ENCODE measurements around the gene MOB2.

MOB2 gene

DNA sequence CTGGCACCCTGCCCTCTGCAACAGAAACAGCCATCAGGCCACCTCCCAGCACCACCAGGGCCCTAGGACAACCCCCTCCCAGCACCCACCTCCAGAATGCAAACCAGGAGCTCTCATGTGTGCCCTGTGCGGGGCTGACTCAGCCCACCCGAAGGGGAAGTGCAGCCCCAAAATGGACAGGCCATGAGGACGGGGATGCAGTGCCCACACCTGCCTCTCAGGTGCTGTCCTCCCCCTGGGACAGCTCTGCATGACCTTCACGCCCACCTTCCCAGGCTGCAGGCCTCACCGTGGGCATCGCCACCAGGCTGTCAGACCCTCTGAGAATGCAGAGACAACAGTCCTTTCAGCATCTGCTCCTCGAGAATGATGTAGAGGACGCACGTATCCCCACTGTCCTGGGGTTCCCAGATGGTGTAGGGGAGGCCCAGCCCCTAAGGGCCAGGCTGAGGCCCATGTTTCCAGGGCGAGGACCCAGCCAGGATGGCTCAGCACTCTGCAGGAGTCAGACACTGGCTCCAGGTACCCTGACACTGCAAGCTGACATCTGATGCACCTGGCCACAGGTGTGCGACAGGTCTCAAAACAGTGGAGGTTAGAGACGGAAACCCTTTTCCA, 13.5 kb downstream of the MOB2 start:
- DNase-seq (ENCODE audit: low read depth in 2 of 3, low spot score in 1 of 3): no peak

DNA sequence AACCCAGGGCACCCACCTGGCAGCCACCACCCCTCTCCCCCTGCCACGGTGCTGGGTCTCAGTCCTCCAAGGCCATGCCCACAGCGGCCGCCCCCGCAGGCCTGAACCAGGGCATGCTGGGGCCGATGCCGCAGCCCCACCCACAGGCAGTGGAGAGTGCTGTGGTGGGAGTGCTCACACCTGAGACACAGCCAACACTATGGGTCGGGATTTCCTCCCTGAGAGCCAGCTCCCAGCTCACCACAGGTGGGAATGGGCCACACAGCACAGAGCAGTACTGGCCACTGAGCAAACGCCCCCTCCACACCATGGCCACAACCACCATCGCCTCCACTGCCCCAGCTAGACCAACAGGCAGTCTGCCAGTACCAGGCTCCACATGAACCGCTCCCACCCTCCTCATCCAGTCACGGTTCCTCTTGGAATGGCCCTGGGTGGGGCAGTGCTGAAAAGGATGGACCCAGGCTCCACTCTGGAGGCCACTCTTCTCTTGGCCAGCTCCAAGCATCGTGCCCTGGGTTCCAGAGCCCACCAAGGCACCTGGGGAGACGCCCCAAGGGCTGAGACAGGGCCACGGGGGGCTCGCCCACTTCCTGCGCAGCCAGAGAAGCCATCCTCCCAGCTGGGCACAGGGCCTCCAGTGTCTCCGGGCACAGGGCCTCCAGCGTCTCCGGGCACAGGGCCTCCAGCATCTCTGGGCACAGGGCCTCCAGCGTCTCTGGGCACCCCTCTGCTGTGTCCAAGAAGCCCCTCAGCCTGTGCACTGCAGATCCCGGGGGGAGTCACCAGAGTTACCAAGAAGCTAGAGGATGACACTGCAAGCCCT, 14.2 kb downstream of the MOB2 start:
- no peak for DNase-seq (ENCODE audit: low read depth in 2 of 3, low spot score in 1 of 3)

DNA sequence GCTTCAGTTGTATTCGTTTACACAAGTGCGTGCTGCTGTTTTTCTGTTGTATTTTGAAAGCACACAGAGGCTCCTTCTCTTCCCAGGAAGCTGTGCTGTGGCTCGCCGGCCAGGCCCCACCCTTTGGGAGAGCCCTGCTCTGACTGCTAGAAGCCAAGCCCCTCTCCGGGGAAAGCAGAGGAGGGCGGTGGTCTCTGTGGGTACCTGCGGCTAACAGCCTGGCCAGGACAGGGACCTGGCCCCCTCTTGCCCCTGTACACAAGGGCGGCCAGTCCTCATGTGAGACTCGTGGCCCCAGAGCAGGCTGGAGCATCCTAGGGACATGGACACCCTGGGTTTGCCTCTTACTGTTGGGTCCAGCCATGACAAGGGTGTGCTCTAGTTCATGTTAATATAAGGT, 14.8 kb downstream of the MOB2 start:
- DNase-seq (ENCODE audit: low read depth in 2 of 3, low spot score in 1 of 3): no peak

DNA sequence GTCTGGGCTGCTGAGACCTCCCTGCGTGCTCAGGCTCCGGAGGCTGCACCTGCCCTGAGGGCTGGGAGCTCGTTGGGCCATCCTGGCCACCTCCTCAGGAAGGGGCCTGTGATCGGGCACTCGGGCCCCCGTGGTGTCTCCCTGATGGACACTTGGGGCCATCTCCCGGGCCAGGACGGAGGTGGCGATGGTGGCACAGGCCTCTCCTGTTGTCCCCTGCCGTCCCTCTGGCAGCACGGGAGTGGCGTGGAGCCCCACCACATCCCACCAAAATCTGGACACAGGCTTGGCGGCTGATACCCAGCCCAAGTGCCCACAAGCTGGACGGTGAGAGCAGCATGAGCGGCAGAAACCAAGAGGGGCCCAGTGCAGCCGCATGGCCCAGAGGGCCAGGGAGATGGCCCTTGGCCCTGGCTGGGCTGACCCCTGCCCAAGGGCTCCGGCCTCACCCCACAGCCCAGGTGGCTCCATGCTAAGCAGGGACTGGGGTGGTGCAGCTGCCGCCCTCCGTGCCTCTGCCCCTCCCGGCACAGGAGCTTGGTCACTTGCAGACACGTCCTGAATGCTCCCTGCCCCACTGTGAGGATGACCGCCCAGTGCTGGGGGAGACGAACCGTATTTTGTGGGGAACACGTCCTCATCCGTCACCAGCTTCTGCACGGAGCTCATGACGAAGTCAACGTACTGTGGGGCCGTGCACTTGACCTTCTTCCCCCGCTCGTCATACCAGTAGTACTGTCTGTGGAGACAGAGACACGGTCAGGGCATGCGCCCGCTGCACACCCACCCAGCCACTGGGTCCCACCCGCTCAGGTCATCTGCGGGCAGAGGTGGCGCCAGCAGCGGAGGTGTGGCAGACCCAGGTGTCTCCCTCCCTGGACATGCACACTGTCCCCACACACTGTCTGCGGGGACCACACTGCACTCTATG, 15.6 kb downstream of the MOB2 start:
- no peak for DNase-seq (ENCODE audit: low read depth in 2 of 3, low spot score in 1 of 3)

DNA sequence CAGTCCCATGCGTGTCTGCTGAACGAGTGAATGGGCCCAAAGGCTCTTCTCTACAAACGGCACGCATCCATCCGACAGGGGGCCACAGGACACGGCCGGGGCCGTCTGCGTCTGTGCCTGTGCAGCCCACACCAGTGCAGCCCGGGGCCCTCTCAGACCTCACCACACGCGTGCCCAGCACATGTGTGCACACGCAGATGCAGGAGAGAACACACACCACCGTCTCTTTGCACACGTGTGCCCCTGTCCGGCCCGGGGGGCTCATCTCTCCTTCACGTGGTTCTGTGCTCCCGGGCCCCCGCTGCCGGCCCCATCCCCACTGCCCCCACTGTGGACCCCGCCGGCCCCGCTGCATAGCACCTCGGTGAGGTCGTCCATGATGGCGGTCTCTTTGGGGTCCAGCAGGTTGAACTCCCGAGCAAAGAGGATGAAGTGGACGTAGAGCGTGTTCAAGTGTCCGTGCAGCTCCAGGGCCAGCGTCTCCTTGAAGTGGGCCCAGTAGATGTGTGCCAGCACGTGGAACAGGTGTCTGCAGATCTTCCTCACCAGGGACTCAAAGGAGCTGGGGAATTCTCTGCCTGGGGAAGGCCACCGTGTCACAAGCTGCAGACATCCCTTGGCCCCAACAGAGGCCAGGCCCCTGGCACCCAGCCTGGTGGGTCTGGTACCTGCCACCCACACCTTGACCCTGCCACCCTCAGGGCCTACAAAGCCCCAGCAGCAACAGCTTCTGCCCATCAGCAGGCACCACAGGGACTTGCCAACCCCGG, 16.5 kb downstream of the MOB2 start:
- no peak for DNase-seq (ENCODE audit: low read depth in 2 of 3, low spot score in 1 of 3)

DNA sequence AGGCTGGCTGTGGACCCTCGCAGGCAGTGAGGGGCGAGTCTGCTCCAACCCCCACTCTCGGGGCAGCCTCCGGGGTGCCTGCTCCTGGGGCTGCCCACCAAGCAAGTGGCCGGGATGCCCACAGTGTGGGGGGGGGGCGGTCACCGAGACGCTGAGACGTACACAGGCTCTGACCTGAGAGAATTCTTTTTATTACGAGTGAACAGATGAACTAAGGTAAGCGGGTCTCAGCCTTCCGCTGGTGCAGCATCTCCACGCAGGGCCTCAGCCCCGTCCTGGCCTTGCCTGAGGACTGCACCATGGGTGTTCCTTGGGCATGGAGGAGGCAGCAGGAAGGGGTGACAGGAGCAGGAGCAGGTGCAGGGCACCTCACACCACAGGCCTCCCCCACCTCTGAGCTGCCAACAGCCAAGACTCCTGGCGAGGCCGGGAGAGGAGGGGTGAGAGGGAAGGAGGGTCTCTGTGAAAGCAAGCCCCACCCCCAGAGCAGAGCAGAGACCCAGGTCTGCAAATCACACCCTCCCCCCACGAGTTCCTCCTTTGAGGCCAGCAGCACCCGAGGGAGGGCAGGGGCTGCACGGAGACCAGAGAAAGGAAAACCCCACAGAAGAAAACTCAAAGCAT, 17.2 kb downstream of the MOB2 start:
- no peak for DNase-seq (ENCODE audit: low read depth in 2 of 3, low spot score in 1 of 3)

DNA sequence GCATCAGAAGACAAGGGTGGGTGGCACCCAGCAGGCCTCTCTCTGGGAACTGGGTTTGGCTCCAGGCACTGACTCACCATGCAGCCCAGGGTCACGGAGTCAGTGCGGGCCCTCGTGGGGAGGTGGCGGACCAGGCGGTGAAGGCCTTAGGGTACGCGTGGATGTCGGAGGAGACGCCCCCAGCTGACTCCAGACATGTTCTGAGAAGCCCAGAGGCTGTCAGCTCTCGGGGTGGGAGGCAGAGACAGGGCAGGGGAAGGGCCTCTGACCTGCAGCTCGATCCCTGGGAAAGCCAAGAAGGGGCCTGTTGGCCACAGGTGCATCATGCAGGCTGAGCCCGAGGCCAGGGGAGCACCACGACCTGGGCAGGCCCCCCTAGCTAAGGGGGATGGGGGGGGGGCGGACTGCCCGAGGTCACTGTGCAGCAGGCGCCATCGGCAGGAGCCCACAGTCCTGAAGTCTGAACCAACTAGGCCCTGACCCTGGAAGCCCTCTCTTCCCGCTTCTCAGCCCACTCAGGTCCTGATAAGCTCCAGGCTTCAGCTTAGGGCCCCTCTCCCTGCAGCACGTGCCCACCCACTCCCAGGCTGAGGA, 18.0 kb downstream of the MOB2 start:
- no peak for DNase-seq (ENCODE audit: low read depth in 2 of 3, low spot score in 1 of 3)

DNA sequence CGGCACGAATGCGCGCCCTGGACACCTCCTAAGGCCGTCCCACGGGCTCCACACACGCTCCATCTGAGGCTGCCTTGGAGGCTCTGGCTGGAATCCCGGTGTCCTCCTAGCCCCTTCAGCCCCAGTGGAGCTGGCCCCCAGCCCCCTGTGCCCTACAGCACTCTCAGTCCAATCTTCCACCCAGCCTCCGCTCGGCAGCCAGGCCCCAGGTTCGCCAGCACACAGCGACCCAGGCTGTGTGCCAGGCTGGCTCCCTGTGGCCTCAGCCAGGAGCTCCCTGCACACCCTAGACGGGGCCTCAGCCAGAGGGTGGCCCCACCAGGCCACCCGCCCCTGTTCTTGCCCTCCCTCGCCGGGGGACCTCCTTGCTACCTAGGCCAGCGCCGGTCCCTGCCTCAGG, 18.6 kb downstream of the MOB2 start:
- no peak for DNase-seq (ENCODE audit: low read depth in 2 of 3, low spot score in 1 of 3)

DNA sequence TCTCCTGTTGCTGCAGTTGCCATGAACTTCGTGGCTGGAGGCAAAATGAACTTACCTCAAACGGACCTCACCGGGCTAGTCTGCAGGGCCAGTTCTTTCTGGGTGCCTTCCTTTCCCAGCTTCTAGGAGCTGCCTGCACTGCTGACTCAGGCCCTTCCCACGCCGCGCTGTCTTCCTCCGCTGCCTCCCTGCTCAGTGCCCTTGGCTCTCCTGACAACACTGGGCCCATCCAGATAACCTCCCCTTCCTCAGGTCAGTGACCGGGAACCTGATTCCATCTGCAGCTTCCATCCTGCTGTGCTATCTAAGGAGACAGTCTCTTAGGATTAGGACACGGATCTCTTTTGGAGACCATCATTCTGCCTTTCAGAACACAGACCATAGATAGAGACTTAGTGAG, 19.3 kb downstream of the MOB2 start:
- no peak for DNase-seq (ENCODE audit: low read depth in 2 of 3, low spot score in 1 of 3)

DNA sequence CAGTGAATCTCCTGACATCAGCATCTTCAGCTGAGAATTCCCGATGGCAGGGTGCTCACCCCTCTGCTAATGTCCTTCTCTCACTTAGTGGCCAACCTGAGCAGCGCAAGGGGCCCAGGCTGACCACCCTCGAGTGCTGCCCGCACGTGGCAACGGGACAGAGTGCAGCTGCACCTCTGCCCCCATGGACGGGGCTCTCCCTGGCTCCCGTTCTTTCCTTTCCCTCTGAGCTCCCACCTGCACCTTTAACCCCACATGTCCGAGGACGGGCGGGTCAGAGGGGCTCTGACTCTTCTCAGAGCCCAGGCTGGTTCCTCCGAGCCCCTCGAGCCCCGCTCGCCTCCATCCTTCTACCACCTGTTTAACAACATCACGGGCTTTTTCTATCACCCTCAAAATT, 19.8 kb downstream of the MOB2 start:
- DNase-seq (ENCODE audit: low read depth in 2 of 3, low spot score in 1 of 3): no peak

DNA sequence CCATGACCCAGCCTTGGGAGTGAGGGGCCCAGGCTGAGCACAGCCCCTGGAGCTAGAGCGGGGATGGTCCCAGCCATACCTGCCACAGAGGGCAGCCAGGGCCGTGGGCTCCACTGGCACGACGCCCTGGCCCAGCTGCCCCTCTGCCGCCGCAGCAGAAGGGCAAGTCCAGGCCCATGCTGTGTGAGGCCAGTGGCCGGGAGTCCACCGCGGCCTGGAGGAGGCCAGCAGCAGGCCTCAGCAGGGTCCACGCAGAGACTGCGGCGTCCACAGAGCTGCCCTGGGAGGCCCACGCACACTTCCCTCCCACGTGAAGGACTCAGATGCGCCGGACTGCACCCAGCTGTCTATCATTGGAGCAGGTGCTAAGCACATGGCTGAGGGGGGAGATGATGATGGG, 23.5 kb downstream of the MOB2 start:
- no peak for DNase-seq (ENCODE audit: low read depth in 2 of 3, low spot score in 1 of 3)

DNA sequence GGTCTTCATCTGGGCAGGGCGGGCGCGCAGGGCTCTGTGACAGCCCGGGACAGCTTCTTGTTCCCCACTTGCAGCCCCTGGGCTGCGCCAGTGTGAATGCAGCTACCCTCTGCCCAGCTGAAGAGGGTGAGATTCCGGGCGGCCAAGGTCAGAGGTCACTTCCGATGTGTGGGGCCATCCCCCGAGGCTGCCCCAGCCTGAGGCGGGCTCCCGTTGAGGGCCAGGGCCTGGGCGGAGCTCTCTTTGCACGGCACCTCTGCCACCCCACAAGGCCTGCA, 23.9 kb downstream of the MOB2 start:
- DNase-seq (ENCODE audit: low read depth in 2 of 3, low spot score in 1 of 3): no peak

DNA sequence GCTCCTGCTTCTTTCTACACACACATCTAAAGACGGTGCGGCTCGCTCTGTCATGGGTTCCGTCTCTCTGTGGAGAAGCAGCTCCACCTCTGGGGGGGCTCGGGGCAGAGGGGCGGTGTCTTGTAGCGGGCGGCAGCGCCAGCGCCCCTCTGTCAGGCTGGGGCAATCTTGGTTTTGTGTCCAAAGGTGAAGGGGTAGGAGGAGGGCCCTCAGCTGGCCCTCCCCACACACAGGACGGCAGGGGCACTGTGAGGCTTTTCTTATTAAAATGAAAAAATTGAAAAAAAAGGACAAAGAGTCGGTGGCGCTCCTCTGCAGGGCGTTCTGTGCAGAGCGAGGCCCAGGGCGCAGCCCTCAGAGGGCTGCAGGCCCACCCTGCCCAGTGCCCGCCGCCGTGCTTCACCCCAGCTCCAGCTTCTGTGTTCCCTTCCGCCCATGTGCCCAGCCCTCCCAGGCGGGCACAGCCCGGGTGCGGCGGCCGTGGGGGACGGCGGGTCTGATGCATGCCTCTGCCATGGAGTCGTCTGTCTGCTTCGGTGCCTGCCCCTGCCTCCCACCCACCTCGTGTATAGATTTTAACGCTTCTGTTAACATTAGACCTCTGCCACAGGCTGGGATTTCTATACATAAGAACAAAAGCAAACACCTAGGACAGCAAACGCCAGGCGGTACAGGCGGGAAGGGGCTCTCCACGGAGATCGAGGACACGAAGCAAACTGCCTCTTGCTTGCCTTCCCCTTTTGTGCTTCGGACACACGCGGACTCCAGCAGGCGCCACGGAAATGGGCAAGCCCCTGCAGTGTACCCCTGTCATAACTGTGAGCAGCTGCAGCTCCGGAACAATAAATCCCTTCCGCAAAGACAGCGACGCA, 24.5 kb downstream of the MOB2 start:
- no peak for DNase-seq (ENCODE audit: low read depth in 2 of 3, low spot score in 1 of 3)

DNA sequence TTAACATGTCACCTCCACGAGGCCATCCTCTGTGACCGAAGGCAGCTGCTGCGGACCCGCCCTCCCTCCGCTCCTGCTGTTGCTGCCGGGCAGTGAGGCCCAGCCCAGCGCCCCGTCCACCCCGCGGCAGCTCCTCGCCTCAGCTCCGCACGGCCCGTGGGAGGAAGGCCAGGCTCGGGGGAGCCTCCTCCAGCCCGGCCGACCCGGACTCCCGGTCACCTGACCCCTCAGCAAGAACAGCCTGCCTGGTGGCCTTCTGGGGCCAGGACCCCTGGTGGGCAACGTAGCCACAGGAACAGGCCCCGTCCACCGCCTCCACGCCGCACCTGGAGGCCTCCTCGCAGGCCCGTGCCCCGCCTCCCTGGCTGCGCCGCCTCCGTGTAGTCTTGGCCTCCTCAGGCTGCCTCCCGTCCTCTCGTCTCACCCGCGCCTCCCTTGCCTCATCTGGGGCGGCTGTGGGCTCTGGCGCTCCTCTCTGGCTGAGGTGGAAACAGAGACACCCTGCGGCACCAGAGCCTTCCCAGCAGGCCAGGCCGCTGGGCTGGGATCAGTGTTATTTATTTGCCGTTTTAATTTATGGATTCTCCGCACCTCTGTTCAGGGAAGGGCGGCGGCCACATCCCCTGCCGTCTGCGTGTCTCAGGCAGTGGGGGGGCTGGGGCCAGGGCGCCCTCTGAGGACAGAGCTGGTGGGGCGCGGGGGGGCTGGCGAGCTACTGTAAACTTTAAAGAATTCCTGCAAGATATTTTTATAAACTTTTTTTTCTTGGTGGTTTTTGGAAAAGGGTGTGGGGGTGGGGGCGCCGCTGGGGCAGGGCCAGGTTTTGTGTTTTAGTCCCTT, 25.4 kb downstream of the MOB2 start:
- DNase-seq (ENCODE audit: low read depth in 2 of 3, low spot score in 1 of 3): no peak

DNA sequence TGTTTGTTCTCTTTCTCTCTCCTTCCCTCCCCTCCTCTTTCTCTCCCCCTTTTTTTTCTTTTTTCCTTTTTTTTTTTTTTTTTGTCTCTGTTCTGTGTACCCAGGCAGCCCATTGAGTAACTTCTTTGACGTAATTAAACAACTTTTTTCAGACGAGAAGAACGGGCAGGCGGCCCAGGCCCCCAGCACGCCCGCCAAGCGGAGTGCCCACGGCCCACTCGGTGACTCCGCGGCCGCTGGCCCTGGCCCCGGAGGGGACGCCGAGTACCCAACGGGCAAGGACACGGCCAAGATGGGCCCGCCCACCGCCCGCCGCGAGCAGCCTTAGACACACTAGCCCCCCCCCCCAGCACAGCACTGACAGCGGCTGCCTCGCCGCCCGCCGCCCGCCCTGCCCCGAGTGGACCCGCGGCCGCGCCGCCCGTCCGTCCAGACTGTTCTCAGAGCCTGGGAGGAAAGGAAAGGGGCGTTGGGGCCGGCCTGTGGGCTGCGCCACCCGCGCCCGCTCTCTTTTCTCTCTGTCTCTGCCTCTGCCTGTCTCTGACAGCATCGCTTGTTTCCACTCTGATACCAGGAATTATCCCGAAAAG, 26.1 kb downstream of the MOB2 start:
- no peak for DNase-seq (ENCODE audit: low read depth in 2 of 3, low spot score in 1 of 3)

DNA sequence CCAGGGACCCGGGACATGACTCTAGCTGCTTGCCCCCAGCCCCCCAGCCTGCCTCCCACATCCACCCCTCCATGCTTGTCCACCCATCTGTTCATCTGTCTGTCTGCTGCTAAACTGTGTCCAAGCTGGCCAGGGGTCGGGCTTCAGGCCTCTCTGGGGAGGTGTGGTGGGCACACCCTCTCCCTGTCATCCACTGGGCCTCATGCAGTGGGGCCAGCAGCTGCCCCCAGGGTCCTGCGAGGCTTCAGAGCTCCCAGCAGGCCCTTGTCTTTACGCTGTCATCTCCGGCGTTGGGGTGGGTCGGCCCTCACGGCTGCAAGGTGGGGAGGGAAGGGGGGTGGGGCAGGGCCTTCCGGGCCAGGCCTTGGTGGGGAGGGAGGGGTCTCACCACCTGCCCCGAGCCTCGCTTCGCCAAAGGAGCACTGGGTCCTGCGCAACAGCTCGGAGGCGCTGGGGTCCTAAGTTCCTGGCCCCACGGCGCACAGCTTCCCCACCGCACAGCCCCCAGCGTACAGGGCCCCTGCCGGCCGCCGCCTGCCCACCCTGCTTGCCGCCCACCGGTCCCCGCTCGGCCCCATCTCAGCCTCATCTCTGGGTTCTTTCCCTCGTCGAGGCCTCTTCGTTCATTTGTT, 26.7 kb downstream of the MOB2 start:
- DNase-seq (ENCODE audit: low read depth in 2 of 3, low spot score in 1 of 3): no peak

DNA sequence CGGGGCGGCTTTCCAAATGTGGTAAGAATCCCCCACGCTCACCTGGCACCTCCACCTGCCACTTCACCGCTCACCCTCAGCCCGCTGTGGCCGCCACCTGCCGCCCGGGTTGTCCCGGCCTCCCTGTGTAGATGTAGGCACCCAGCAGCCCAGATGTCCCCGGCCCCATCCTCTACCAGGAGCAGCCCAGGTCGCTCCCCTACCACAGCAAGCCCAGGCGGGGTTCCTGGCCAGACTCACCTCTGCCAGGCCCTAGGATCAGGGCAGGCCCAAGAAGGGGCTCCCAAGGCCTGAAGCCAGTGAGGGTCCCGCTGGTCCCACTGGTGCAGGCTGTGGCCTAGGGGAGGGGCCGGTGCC, 27.4 kb downstream of the MOB2 start:
- no peak for DNase-seq (ENCODE audit: low read depth in 2 of 3, low spot score in 1 of 3)
